Measurements from ENCODE around the gene GTPBP4.

The GTPBP4 gene
- total RNA-seq = 53.8 to 80.7 reads per million in 2 donors

- DNase-seq = peak; percentile 87 to 99 (median 93)
These were observed at the start of gene GTPBP4 for GRCh38 chr10:987870-988666. Gene GTPBP4, plus strand, starts transcription at chr10:988434. Its CDS starts 46 bp downstream, at chr10:988480.

GRCh38 chr10:938941-939678, 49.1 kb upstream of the GTPBP4 start:
- no peak for DNase-seq

- no peak for DNase-seq
These were observed 44.8 kb upstream of the GTPBP4 start for GRCh38 chr10:943334-944033.

GRCh38 chr10:944034-944831, 44.0 kb upstream of the GTPBP4 start:
- no peak for DNase-seq

- DNase-seq = no peak
These were observed 42.5 kb upstream of the GTPBP4 start for GRCh38 chr10:945778-946177.

GRCh38 chr10:947051-947450, 41.2 kb upstream of the GTPBP4 start:
- DNase-seq = no peak

GRCh38 chr10:947881-948280, 40.4 kb upstream of the GTPBP4 start:
- DNase-seq = no peak

GRCh38 chr10:948347-948746, 39.9 kb upstream of the GTPBP4 start:
- no peak for DNase-seq

GRCh38 chr10:949446-949845, 38.8 kb upstream of the GTPBP4 start:
- no peak for DNase-seq

- DNase-seq = no peak
These were observed 34.4 kb upstream of the GTPBP4 start for GRCh38 chr10:953836-954235.

GRCh38 chr10:954396-954795, 33.8 kb upstream of the GTPBP4 start:
- no peak for DNase-seq

- DNase-seq = no peak
These were observed 33.0 kb upstream of the GTPBP4 start for GRCh38 chr10:955127-955819.

GRCh38 chr10:955820-956217, 32.4 kb upstream of the GTPBP4 start:
- DNase-seq = no peak

GRCh38 chr10:958106-958505, 30.1 kb upstream of the GTPBP4 start:
- DNase-seq = no peak

- DNase-seq = no peak
These were observed 29.4 kb upstream of the GTPBP4 start for GRCh38 chr10:958856-959255.

GRCh38 chr10:962342-962741, 25.9 kb upstream of the GTPBP4 start:
- no peak for DNase-seq

- DNase-seq = no peak
These were observed 25.0 kb upstream of the GTPBP4 start for GRCh38 chr10:963186-963585.

- no peak for DNase-seq
These were observed 24.6 kb upstream of the GTPBP4 start for GRCh38 chr10:963655-964054.

- no peak for DNase-seq
These were observed 23.8 kb upstream of the GTPBP4 start for GRCh38 chr10:964321-964987.

GRCh38 chr10:964988-965417, 23.2 kb upstream of the GTPBP4 start:
- DNase-seq = no peak

Data from T-helper 2 cell (primary cell).